Amniotic epithelial cell (primary cell): Measurements from ENCODE around the gene PLCE1.

Source experiments
- DNase-seq: peaks from one replicate; pipeline ENCODE4 v3.0.0-alpha.2; 2010; ENCODE audit warnings: low read depth

Gene PLCE1

GRCh38 chr10:93994438-93994801, 689 bp downstream of the PLCE1 start:
- no peak for DNase-seq

GRCh38 chr10:93995182-93995581, 1.5 kb downstream of the PLCE1 start:
- no peak for DNase-seq

- DNase-seq: no peak
These were observed 2.0 kb downstream of the PLCE1 start for GRCh38 chr10:93995598-93996271.

- DNase-seq: no peak
These were observed 2.8 kb downstream of the PLCE1 start for GRCh38 chr10:93996551-93996950.

GRCh38 chr10:93997546-93997945, 3.8 kb downstream of the PLCE1 start:
- no peak for DNase-seq

- DNase-seq: peak; percentile 64
These were observed 5.7 kb downstream of the PLCE1 start for GRCh38 chr10:93999401-93999851.

GRCh38 chr10:94000638-94001415, 7.1 kb downstream of the PLCE1 start:
- DNase-seq: no peak

GRCh38 chr10:94001416-94001810, 7.7 kb downstream of the PLCE1 start:
- DNase-seq: no peak

GRCh38 chr10:94002156-94002555, 8.4 kb downstream of the PLCE1 start:
- no peak for DNase-seq

GRCh38 chr10:94003488-94003887, 9.8 kb downstream of the PLCE1 start:
- no peak for DNase-seq

- DNase-seq: no peak
These were observed 11.3 kb downstream of the PLCE1 start for GRCh38 chr10:94005050-94005449.

GRCh38 chr10:94006591-94007550, 13.1 kb downstream of the PLCE1 start:
- peak; percentile 71 for DNase-seq

GRCh38 chr10:94008526-94008925, 14.8 kb downstream of the PLCE1 start:
- DNase-seq: no peak

GRCh38 chr10:94010116-94010515, 16.4 kb downstream of the PLCE1 start:
- DNase-seq: no peak

- no peak for DNase-seq
These were observed 17.2 kb downstream of the PLCE1 start for GRCh38 chr10:94010886-94011285.

- DNase-seq: no peak
These were observed 17.6 kb downstream of the PLCE1 start for GRCh38 chr10:94011296-94011695.

- DNase-seq: no peak
These were observed 19.1 kb downstream of the PLCE1 start for GRCh38 chr10:94012834-94013233.

GRCh38 chr10:94013331-94013760, 19.6 kb downstream of the PLCE1 start:
- DNase-seq: no peak

GRCh38 chr10:94014304-94014703, 20.6 kb downstream of the PLCE1 start:
- no peak for DNase-seq

- DNase-seq: no peak
These were observed 23.3 kb downstream of the PLCE1 start for GRCh38 chr10:94016727-94017714.

GRCh38 chr10:94018107-94018506, 24.4 kb downstream of the PLCE1 start:
- no peak for DNase-seq
